Kidney (tissue), 14 donors: ENCODE results near the gene XYLT2. TPM values are rescaled to one million over a fixed set of nuclear protein-coding genes. Genes with fewer than 3 reads are reported as not detected.
A peak's percentile ranks its signal among the peaks of the same experiment; 100 is the strongest.

ENCODE experiments used
- DNase-seq, 5 donors: peaks; one replicate each; pipeline ENCODE4 v3.0.0-alpha.2; 2013 to 2020
- FAIRE-seq: peaks from 2 replicates; lab custom pipeline; 2012; peaks lifted over from hg19 to GRCh38; lab: Jason Lieb, UNC
- H3K27ac ChIP-seq, 2 donors: one replicate each; pipeline ENCODE4 v1.7.0; 2013; ENCODE audit warnings: low read depth in 2 of 2, low read length in 2 of 2, inconsistent platforms in 1 of 2
- H3K27me3 ChIP-seq: one replicate; pipeline ENCODE4 v1.7.1; 2013; ENCODE audit warnings: low read length, inconsistent platforms; ENCODE audit not compliant: control insufficient read depth, insufficient read depth
- H3K36me3 ChIP-seq, 3 donors: one replicate each; pipeline versions ENCODE4 v1.7.0 to v1.7.1; 2013; ENCODE audit warnings: low read length in 3 of 3, control low read depth in 1 of 3, inconsistent platforms in 1 of 3; ENCODE audit not compliant: insufficient read depth in 3 of 3, control insufficient read depth in 2 of 3
- H3K4me1 ChIP-seq, 3 donors: one replicate each; pipeline versions ENCODE4 v1.7.0 to v1.7.1; 2013; ENCODE audit warnings: low read length in 3 of 3, inconsistent platforms in 1 of 3, low read depth in 1 of 3; ENCODE audit not compliant: control insufficient read depth in 2 of 3, insufficient read depth in 2 of 3
- H3K4me3 ChIP-seq, 3 donors: one replicate each; pipeline versions ENCODE4 v1.7.0 to v1.8.1; 2013; ENCODE audit warnings: low read length in 3 of 3, control low read depth in 1 of 3, inconsistent platforms in 1 of 3
- H3K9ac ChIP-seq, 3 donors: one replicate each; pipeline versions ENCODE4 v1.7.0 to v1.7.1; 2013; ENCODE audit warnings: low read length in 3 of 3, control low read depth in 1 of 3, inconsistent platforms in 1 of 3
- H3K9me3 ChIP-seq, 3 donors: one replicate each; pipeline versions ENCODE4 v1.7.0 to v1.7.1; 2013; ENCODE audit warnings: low read length in 3 of 3, control low read depth in 1 of 3, inconsistent platforms in 1 of 3; ENCODE audit not compliant: control insufficient read depth in 2 of 3, insufficient read depth in 1 of 3
- CTCF ChIP-seq: IDR thresholded peaks from 3 replicates; pipeline ENCODE4 v1.5.1; 2012; ENCODE audit warnings: mild to moderate bottlenecking, moderate library complexity, borderline replicate concordance; ENCODE audit not compliant: insufficient read depth; ENCODE audit errors: extremely low read depth
- intact Hi-C: fragments of 100-400 bp; cut with DNase I; formaldehyde crosslinking; loops from one replicate; pipeline ENCODE4 v1.11.1; 2022
- polyA plus RNA-seq: library from polyadenylated mRNA; stranded (reverse); fragments of 350-450 nt; fragmentation: Illumina TruSeq; extraction: RNeasy Lipid Tissue Mini Kit (QIAGEN cat#74804); gene quantifications from one replicate; pipeline ENCODE4 v1.2.3, GENCODE V29; 2014; ENCODE audit warnings: low read depth, low replicate concordance; ENCODE audit not compliant: insufficient read depth
- total RNA-seq: library from RNA; stranded (reverse); fragmentation: NEBNext Ultra II Directional; extraction: Animal tissue kit (Norgen Biotek cat#: 25700); gene quantifications from one replicate; pipeline ENCODE4 v1.2.1, GENCODE V29; 2021
- donor health status: control.
- donor health status: control.
- donor health status: control.
- donor health status: control.
- donor health status: control.
- donor health status: DM: yes; HTN: yes; CAD: no.
- donor health status: Normal renal cell carcinoma (clear cell type).

XYLT2 gene
- total and polyA plus RNA-seq, 2 donors from 2014 or later: 21.2 to 30.0 TPM

GRCh38 chr17:50329716-50330115, 16.2 kb upstream of the XYLT2 start:
- no peak for FAIRE-seq
- DNase-seq: no peak
- Histone ChIP-seq H3K36me3 (no peaks in the 10 kb centered on the region), H3K9me3 (no peaks in the 10 kb centered on the region), H3K27me3 (no peaks in the 10 kb centered on the region), H3K4me1 (no peaks in the 10 kb centered on the region), H3K4me3 (no peak overlapping the region), H3K27ac (no peak overlapping the region), H3K9ac (no peak overlapping the region)
- TF ChIP-seq CTCF: no peak
- intact Hi-C loops: no loop called here

DNA sequence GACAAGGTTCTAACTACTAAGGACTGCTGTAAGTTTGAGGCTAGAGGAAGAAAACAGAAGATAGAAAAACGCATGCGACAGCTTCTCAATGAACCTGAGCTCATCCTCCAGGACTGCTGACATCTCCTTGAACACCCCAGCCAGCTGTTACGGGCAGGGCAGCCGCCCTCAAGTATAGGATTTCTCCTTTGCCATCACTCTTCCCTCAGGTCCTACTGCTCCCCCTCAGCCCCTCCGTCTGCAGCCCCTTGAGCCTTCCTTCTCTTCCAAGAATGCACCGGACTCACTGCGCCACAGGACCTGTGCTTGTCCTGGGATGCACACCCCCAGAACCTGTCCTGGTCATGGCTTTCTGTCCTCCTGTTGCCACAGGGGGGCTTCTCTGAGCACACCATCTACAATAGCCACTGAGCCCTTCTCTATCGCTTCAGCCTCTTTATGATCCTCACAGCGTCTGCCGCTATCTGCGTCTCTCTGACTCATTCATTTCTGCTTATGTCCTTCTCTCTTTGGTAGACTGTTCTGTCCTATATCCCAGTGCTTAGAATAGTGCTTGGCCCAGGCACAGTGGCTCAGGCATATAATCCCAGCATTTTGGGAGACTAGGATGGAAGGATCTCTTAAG, 15.7 kb upstream of the XYLT2 start:
- TF ChIP-seq CTCF: no peak
- no peaks in the 10 kb centered on the region for H3K9me3 ChIP-seq
- H3K9ac ChIP-seq: no peak overlapping the region
- DNase-seq (peak in 3 of 5 donors; percentile 60 to 68 (median 67)), FAIRE-seq (no peak)
- no peak overlapping the region for H3K27ac ChIP-seq
- H3K4me3 ChIP-seq: no peak overlapping the region
- intact Hi-C loops: no loop called here
- H3K36me3 ChIP-seq: no peaks in the 10 kb centered on the region
- H3K27me3 ChIP-seq: no peaks in the 10 kb centered on the region
- H3K4me1 ChIP-seq: no peaks in the 10 kb centered on the region

- Histone ChIP-seq H3K4me1 (no peaks in the 10 kb centered on the region), H3K36me3 (no peaks in the 10 kb centered on the region), H3K9me3 (no peaks in the 10 kb centered on the region), H3K27ac (no peak overlapping the region), H3K4me3 (no peak overlapping the region), H3K9ac (no peak overlapping the region), H3K27me3 (no peaks in the 10 kb centered on the region)
- intact Hi-C loops: no loop called here
- DNase-seq: no peak
- no peak for FAIRE-seq
- TF ChIP-seq CTCF: no peak
These were observed 14.7 kb upstream of the XYLT2 start for GRCh38 chr17:50331085-50331791.
